Liver (tissue), 9 donors: ENCODE data around the gene STRBP. TPM values are rescaled to one million over a fixed set of nuclear protein-coding genes. Genes with fewer than 3 reads are reported as not detected.

Experiments used
- DNase-seq: peaks from one replicate; pipeline ENCODE4 v3.0.0-alpha.2; 2017; ENCODE audit warnings: low spot score
- H3K27ac ChIP-seq, 2 donors: one replicate each; pipeline ENCODE4 v1.7.0; 2013; ENCODE audit warnings: inconsistent platforms in 2 of 2, low read length in 2 of 2, control low read depth in 1 of 2, low read depth in 1 of 2, mild to moderate bottlenecking in 1 of 2
- H3K27me3 ChIP-seq, 4 donors: one replicate each; pipeline versions ENCODE4 v1.6.1 to v1.7.0; 2013; ENCODE audit warnings: low read length in 3 of 4, inconsistent platforms in 1 of 4, mild to moderate bottlenecking in 1 of 4, moderate library complexity in 1 of 4; ENCODE audit not compliant: control insufficient read depth in 4 of 4, insufficient read depth in 4 of 4
- H3K36me3 ChIP-seq, 4 donors: one replicate each; pipeline versions ENCODE4 v1.6.1 to v1.7.0; 2013; ENCODE audit warnings: low read length in 3 of 4, mild to moderate bottlenecking in 3 of 4, low read depth in 1 of 4, moderate library complexity in 1 of 4; ENCODE audit not compliant: control insufficient read depth in 4 of 4, insufficient read depth in 3 of 4
- H3K4me1 ChIP-seq, 4 donors: one replicate each; pipeline versions ENCODE4 v1.6.1 to v1.7.0; 2013; ENCODE audit warnings: low read length in 3 of 4, mild to moderate bottlenecking in 3 of 4, moderate library complexity in 1 of 4; ENCODE audit not compliant: control insufficient read depth in 4 of 4, insufficient read depth in 4 of 4
- H3K4me3 ChIP-seq, 3 donors: one replicate each; pipeline versions ENCODE4 v1.6.1 to v1.7.0; 2013; ENCODE audit warnings: low read length in 3 of 3, control low read depth in 1 of 3, low read depth in 1 of 3, mild to moderate bottlenecking in 1 of 3
- H3K9ac ChIP-seq, 2 donors: one replicate each; pipeline ENCODE4 v1.7.0; 2013; ENCODE audit warnings: low read length in 2 of 2, mild to moderate bottlenecking in 2 of 2, moderate library complexity in 2 of 2, control low read depth in 1 of 2, low read depth in 1 of 2
- H3K9me3 ChIP-seq, 4 donors: one replicate each; pipeline versions ENCODE4 v1.6.1 to v1.7.0; 2013; ENCODE audit warnings: low read length in 3 of 4; ENCODE audit not compliant: control insufficient read depth in 4 of 4
- CTCF ChIP-seq: fragments of 150-350 bp; IDR thresholded peaks from 2 replicates; pipeline ENCODE4 v1.5.1; 2017; ENCODE audit warnings: improper control_type of control experiment, low read depth, low read length; ENCODE audit not compliant: missing input control
- EGR1 ChIP-seq, 2 donors: IDR thresholded peaks; 2 replicates each; pipeline ENCODE4 v1.6.1; 2016 to 2018; ENCODE audit warnings: antibody characterized with exemption in 2 of 2, low read depth in 2 of 2
- FOXA1 ChIP-seq: IDR thresholded peaks from 2 replicates; pipeline ENCODE4 v1.6.1; 2016; ENCODE audit warnings: antibody characterized with exemption
- GABPA ChIP-seq, 2 donors: IDR thresholded peaks in 1 of 2; conservative IDR thresholded peaks in 1 of 2; 2 replicates each; pipeline ENCODE4 v1.6.1; 2016; ENCODE audit warnings: antibody characterized with exemption in 2 of 2, mild to moderate bottlenecking in 1 of 2, moderate library complexity in 1 of 2
- HNF4G ChIP-seq: IDR thresholded peaks from 2 replicates; pipeline ENCODE4 v1.6.1; 2016; ENCODE audit warnings: antibody characterized with exemption
- MAX ChIP-seq: IDR thresholded peaks from 2 replicates; pipeline ENCODE4 v1.6.1; 2016; ENCODE audit warnings: antibody characterized with exemption
- NR2F2 ChIP-seq: IDR thresholded peaks from 2 replicates; pipeline ENCODE4 v1.6.1; 2016; ENCODE audit warnings: antibody characterized with exemption
- SP1 ChIP-seq: IDR thresholded peaks from 2 replicates; pipeline ENCODE4 v1.6.1; 2018; ENCODE audit warnings: antibody characterized with exemption, mild to moderate bottlenecking
- TAF1 ChIP-seq: conservative IDR thresholded peaks from 2 replicates; pipeline ENCODE4 v1.6.1; 2016; ENCODE audit warnings: antibody characterized with exemption, mild to moderate bottlenecking
- YY1 ChIP-seq: IDR thresholded peaks from 2 replicates; pipeline ENCODE4 v1.6.1; 2016; ENCODE audit warnings: antibody characterized with exemption, mild to moderate bottlenecking
- ZBTB33 ChIP-seq: IDR thresholded peaks from 2 replicates; pipeline ENCODE4 v1.6.1; 2016; ENCODE audit warnings: antibody characterized with exemption
- WGBS: extraction: QIAGEN DNeasy Blood & Tissue Kit; methylation state at CpG from one replicate; pipeline ENCODE4 v1.1.7; 2013; 5-methylcytosine and 5-hydroxymethylcytosine counted together
- polyA plus RNA-seq, 2 donors: library from polyadenylated mRNA; stranded (reverse) in 1 of 2; unstranded in 1 of 2; fragments of 200-250 nt in 1 of 2; fragments of >200 nt in 1 of 2; fragmentation: Nextera tagmentation in 1 of 2; extraction: Ambion mirVana in 1 of 2; gene quantifications; one replicate each; pipeline versions ENCODE4 v1.2.1 to v1.2.3, GENCODE V29; 2013 to 2015
- total RNA-seq, 2 donors: library from RNA; depleted of rRNA; stranded (reverse); fragments of >200 nt; gene quantifications; one replicate each; pipeline ENCODE4 v1.2.3, GENCODE V29; 2014
- donor health status: healthy.
- donor health status: healthy.
- donor health status: healthy.
- donor health status: healthy.
- donor health status: healthy.

The STRBP gene
- total and polyA plus RNA-seq, 4 donors = 4.3 to 17.2 (median 8.5) TPM

- TF ChIP-seq EGR1 (IDR thresholded peaks at IDR 0.05; ENCODE audit: low read depth in 2 of 2) (no peak), NR2F2 (no peak), SP1 (no peak), YY1 (no peak)
- DNase-seq = no peak
- no peak overlapping the region for H3K27ac ChIP-seq
- H3K27me3 ChIP-seq = no peaks in the 10 kb centered on the region
- no peaks in the 10 kb centered on the region for H3K9me3 ChIP-seq
- H3K9ac ChIP-seq = no peak overlapping the region
- H3K36me3 ChIP-seq = peaks cover 5 to 9% (median 8%) of the 10 kb centered on the region in 4 donors
- 89% methylated on average over 11 of the region's 11 CpGs for WGBS
- H3K4me1 ChIP-seq = peaks cover 0 to 20% (median 6%) of the 10 kb centered on the region in 4 donors
- no peak overlapping the region for H3K4me3 ChIP-seq
Measured at GRCh38 chr9:123107639-123108285, 160.6 kb downstream of the STRBP start.

- Histone ChIP-seq H3K4me3 (no peak overlapping the region), H3K36me3 (peaks cover 5 to 14% (median 10%) of the 10 kb centered on the region in 4 donors), H3K4me1 (peaks cover 0 to 26% (median 8%) of the 10 kb centered on the region in 4 donors), H3K9me3 (no peaks in the 10 kb centered on the region), H3K27ac (no peak overlapping the region), H3K9ac (no peak overlapping the region), H3K27me3 (no peaks in the 10 kb centered on the region)
- TF ChIP-seq NR2F2 (no peak), MAX (no peak), FOXA1 (no peak), YY1 (no peak), GABPA (IDR thresholded peaks at IDR 0.05 in 1 of 2, conservative IDR thresholded peaks at IDR 0.05 in 1 of 2) (no peak), TAF1 (no peak), CTCF (no peak), ZBTB33 (no peak), EGR1 (IDR thresholded peaks at IDR 0.05; ENCODE audit: low read depth in 2 of 2) (no peak), HNF4G (no peak)
- no peak for DNase-seq
- WGBS = 90% methylated on average over 5 of the region's 5 CpGs
Measured at GRCh38 chr9:123105490-123105889, 162.9 kb downstream of the STRBP start.

- WGBS = 81% methylated on average over 7 of the region's 7 CpGs
- H3K4me1 ChIP-seq = peaks cover 0 to 23% (median 7%) of the 10 kb centered on the region in 4 donors
- no peak for DNase-seq
- H3K9ac ChIP-seq = no peak overlapping the region
- H3K9me3 ChIP-seq = no peaks in the 10 kb centered on the region
- no peak overlapping the region for H3K4me3 ChIP-seq
- H3K27me3 ChIP-seq = no peaks in the 10 kb centered on the region
- peaks cover 5 to 14% (median 10%) of the 10 kb centered on the region in 4 donors for H3K36me3 ChIP-seq
- TF ChIP-seq NR2F2 (no peak), ZBTB33 (no peak), MAX (no peak)
- no peak overlapping the region for H3K27ac ChIP-seq
Measured at GRCh38 chr9:123104807-123105206, 163.6 kb downstream of the STRBP start.
